HAP-1 (cell line): Measurements from ENCODE around the gene DCAF6.

ENCODE experiments used
- DNase-seq, 2 experiments: peaks; one replicate each; pipeline ENCODE4 v3.0.0-alpha.2; 2016 to 2020; ENCODE audit warnings: low spot score in 2 of 2
- H3K27me3 ChIP-seq: fragments of 250-450 bp; sonication (Bioruptor Pico); 2 replicates; pipeline ENCODE4 v1.5.1; 2020; ENCODE audit warnings: low read depth, mild to moderate bottlenecking, moderate library complexity
- H3K36me3 ChIP-seq: fragments of 250-450 bp; sonication (Bioruptor Pico); replicated peaks from 2 replicates; pipeline ENCODE4 v1.5.1; 2020; ENCODE audit warnings: mild to moderate bottlenecking
- H3K4me1 ChIP-seq: fragments of 250-450 bp; sonication (Bioruptor Pico); 2 replicates; pipeline ENCODE4 v1.5.1; 2020; ENCODE audit warnings: mild to moderate bottlenecking
- H3K4me3 ChIP-seq: fragments of 250-450 bp; sonication (Bioruptor Pico); 2 replicates; pipeline ENCODE4 v1.5.1; 2020; ENCODE audit warnings: mild to moderate bottlenecking, moderate library complexity
- H3K9me3 ChIP-seq: fragments of 250-450 bp; sonication (Bioruptor Pico); 2 replicates; pipeline ENCODE4 v1.5.1; 2020; ENCODE audit warnings: mild to moderate bottlenecking, moderate library complexity
- in situ Hi-C: fragments of 300-500 bp; cut with MboI; formaldehyde crosslinking; loops from 3 replicates; pipeline ENCODE4 v1.14.3; 2020; ENCODE audit warnings: low sequenced_read_pairs, inconsistent platforms, mixed read lengths

Gene DCAF6

GRCh38 chr1:167964646-167965045, 28.2 kb downstream of the DCAF6 start:
- H3K36me3 ChIP-seq, result no peaks in the 10 kb centered on the region
- H3K4me1 ChIP-seq, result peaks cover 4% of the 10 kb centered on the region; the same call in 1 of the 2 replicates
- in situ Hi-C loops, result no loop called here
- no peaks in the 10 kb centered on the region for H3K27me3 ChIP-seq
- H3K9me3 ChIP-seq, result no peaks in the 10 kb centered on the region
- no peak for DNase-seq
- no peak overlapping the region for H3K4me3 ChIP-seq

- no peak for DNase-seq
- Histone ChIP-seq H3K4me1 (peaks cover 4% of the 10 kb centered on the region; the same call in 1 of the 2 replicates), H3K9me3 (no peaks in the 10 kb centered on the region), H3K4me3 (no peak overlapping the region), H3K36me3 (no peaks in the 10 kb centered on the region), H3K27me3 (no peaks in the 10 kb centered on the region)
- in situ Hi-C loops, result no loop called here
Observed at GRCh38 chr1:167966050-167966449, 29.6 kb downstream of the DCAF6 start.

GRCh38 chr1:167968569-167968968, 32.1 kb downstream of the DCAF6 start:
- H3K4me3 ChIP-seq, result no peak overlapping the region
- in situ Hi-C loops, result no loop called here
- no peaks in the 10 kb centered on the region for H3K27me3 ChIP-seq
- H3K9me3 ChIP-seq, result no peaks in the 10 kb centered on the region
- H3K36me3 ChIP-seq, result no peaks in the 10 kb centered on the region
- H3K4me1 ChIP-seq, result peaks cover 4% of the 10 kb centered on the region; the same call in 1 of the 2 replicates
- no peak for DNase-seq

GRCh38 chr1:167973832-167974231, 37.3 kb downstream of the DCAF6 start:
- Histone ChIP-seq H3K27me3 (no peaks in the 10 kb centered on the region), H3K9me3 (no peaks in the 10 kb centered on the region), H3K4me1 (no peaks in the 10 kb centered on the region; the same call in 1 of the 2 replicates), H3K4me3 (no peak overlapping the region), H3K36me3 (peaks cover 8% of the 10 kb centered on the region)
- no peak for DNase-seq
- in situ Hi-C loops, result no loop called here

DNA sequence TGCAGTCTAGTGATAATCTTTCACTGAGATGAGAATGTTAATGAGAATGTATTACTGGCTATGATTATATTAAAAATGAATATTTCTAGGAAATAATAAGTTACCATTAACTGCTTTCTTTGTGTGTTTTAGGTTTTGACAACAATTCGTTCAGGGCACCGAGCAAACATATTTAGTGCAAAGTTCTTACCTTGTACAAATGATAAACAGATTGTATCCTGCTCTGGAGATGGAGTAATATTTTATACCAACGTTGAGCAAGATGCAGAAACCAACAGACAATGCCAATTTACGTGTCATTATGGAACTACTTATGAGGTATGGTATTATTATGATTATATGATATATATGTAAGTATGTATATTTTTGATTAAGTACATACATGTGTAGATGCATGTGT, 38.2 kb downstream of the DCAF6 start:
- DNase-seq, result no peak
- Histone ChIP-seq H3K27me3 (no peaks in the 10 kb centered on the region), H3K36me3 (peaks cover 8% of the 10 kb centered on the region), H3K4me1 (no peaks in the 10 kb centered on the region; the same call in 1 of the 2 replicates), H3K4me3 (no peak overlapping the region), H3K9me3 (no peaks in the 10 kb centered on the region)
- in situ Hi-C loops, result no loop called here

- in situ Hi-C loops, result no loop called here
- Histone ChIP-seq H3K4me1 (no peaks in the 10 kb centered on the region; the same call in none of the 2 replicates), H3K9me3 (no peaks in the 10 kb centered on the region), H3K27me3 (no peaks in the 10 kb centered on the region), H3K36me3 (peaks cover 8% of the 10 kb centered on the region), H3K4me3 (no peak overlapping the region)
- DNase-seq, result no peak
Observed at GRCh38 chr1:167977245-167977644, 40.8 kb downstream of the DCAF6 start.

DNA sequence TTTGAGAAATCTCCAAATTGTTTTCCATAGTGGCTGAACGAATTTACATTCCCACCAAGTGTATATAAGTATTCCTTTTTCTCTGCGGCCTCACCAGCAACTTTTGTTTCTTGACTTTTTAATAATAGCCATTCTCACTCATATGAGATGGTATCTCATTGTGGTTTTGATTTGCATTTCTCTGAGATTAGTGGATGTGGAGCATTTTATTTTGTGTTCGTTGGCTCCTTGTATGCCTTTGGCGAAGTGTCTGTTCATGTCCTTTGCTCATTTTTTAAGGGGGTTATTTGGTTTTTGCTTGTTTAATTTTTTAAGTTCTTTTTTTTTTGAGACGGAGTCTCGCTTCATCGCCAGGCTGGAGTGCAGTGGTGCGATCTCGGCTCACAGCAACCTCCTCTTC, 45.5 kb downstream of the DCAF6 start:
- Histone ChIP-seq H3K4me1 (no peaks in the 10 kb centered on the region; the same call in 1 of the 2 replicates), H3K4me3 (no peak overlapping the region), H3K9me3 (no peaks in the 10 kb centered on the region), H3K36me3 (no peaks in the 10 kb centered on the region; the same call in 1 of the 2 replicates), H3K27me3 (no peaks in the 10 kb centered on the region)
- in situ Hi-C loops, result no loop called here
- no peak for DNase-seq

- no peaks in the 10 kb centered on the region for H3K9me3 ChIP-seq
- in situ Hi-C loops, result no loop called here
- no peaks in the 10 kb centered on the region; the same call in 1 of the 2 replicates for H3K4me1 ChIP-seq
- no peak overlapping the region for H3K4me3 ChIP-seq
- H3K27me3 ChIP-seq, result no peaks in the 10 kb centered on the region
- DNase-seq, result no peak
- H3K36me3 ChIP-seq, result no peaks in the 10 kb centered on the region; the same call in 1 of the 2 replicates
Observed at GRCh38 chr1:167983797-167984420, 47.4 kb downstream of the DCAF6 start.

GRCh38 chr1:167984886-167985489, 48.5 kb downstream of the DCAF6 start:
- H3K9me3 ChIP-seq, result no peaks in the 10 kb centered on the region
- in situ Hi-C loops, result no loop called here
- H3K4me3 ChIP-seq, result no peak overlapping the region
- no peaks in the 10 kb centered on the region; the same call in 1 of the 2 replicates for H3K4me1 ChIP-seq
- no peak for DNase-seq
- H3K36me3 ChIP-seq, result no peaks in the 10 kb centered on the region; the same call in 1 of the 2 replicates
- H3K27me3 ChIP-seq, result no peaks in the 10 kb centered on the region

GRCh38 chr1:167987174-167987573, 50.7 kb downstream of the DCAF6 start:
- H3K9me3 ChIP-seq, result no peaks in the 10 kb centered on the region
- H3K4me3 ChIP-seq, result no peak overlapping the region
- no peaks in the 10 kb centered on the region for H3K27me3 ChIP-seq
- peaks cover 1% of the 10 kb centered on the region for H3K36me3 ChIP-seq
- no peaks in the 10 kb centered on the region for H3K4me1 ChIP-seq
- no peak for DNase-seq
- in situ Hi-C loops, result no loop called here

GRCh38 chr1:167991546-167991945, 55.1 kb downstream of the DCAF6 start:
- Histone ChIP-seq H3K4me3 (no peak overlapping the region), H3K27me3 (no peaks in the 10 kb centered on the region), H3K4me1 (no peaks in the 10 kb centered on the region), H3K9me3 (no peaks in the 10 kb centered on the region), H3K36me3 (peaks cover 6% of the 10 kb centered on the region)
- in situ Hi-C loops, result no loop called here
- no peak for DNase-seq

GRCh38 chr1:167993720-167994119, 57.2 kb downstream of the DCAF6 start:
- Histone ChIP-seq H3K36me3 (peaks cover 6% of the 10 kb centered on the region), H3K9me3 (no peaks in the 10 kb centered on the region), H3K4me3 (no peak overlapping the region), H3K4me1 (no peaks in the 10 kb centered on the region), H3K27me3 (no peaks in the 10 kb centered on the region)
- in situ Hi-C loops, result no loop called here
- DNase-seq, result no peak

- DNase-seq, result no peak
- Histone ChIP-seq H3K27me3 (no peaks in the 10 kb centered on the region), H3K36me3 (peaks cover 6% of the 10 kb centered on the region), H3K9me3 (no peaks in the 10 kb centered on the region), H3K4me3 (no peak overlapping the region), H3K4me1 (no peaks in the 10 kb centered on the region)
- in situ Hi-C loops, result no loop called here
Observed at GRCh38 chr1:167994560-167994959, 58.1 kb downstream of the DCAF6 start.

DNA sequence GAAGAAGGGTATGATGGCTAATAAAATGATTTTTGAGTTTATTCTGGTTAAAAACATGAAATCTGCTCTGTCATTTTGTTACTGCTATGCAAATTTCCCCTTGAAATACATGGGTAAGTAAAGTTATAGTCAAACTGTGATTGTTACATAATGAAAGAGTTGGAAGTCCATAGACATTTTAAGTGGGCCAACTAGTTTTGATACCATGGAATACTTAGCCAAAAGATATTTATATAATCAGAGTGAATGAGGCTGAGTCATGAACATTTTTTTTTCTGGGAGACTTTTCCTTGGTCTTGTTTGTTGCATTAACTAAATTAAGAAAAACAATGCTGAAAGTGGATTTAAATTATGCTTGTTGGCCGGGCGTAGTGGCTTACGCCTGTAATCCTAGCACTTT, 58.6 kb downstream of the DCAF6 start:
- in situ Hi-C loops, result no loop called here
- H3K4me1 ChIP-seq, result no peaks in the 10 kb centered on the region
- peaks cover 6% of the 10 kb centered on the region for H3K36me3 ChIP-seq
- no peaks in the 10 kb centered on the region for H3K9me3 ChIP-seq
- DNase-seq, result no peak
- no peaks in the 10 kb centered on the region for H3K27me3 ChIP-seq
- no peak overlapping the region for H3K4me3 ChIP-seq
